ENCODE results near the gene ZNF462.

ZNF462 gene

GRCh38 chr9:107043886-107044285, 180.9 kb downstream of the ZNF462 start:
- Histone ChIP-seq H3K4me3 (ENCODE audit: low read depth in 1 of 2, low read length in 1 of 2) (no peak overlapping the region), H3K9me3 (no peaks in the 10 kb centered on the region), H3K27ac (no peak overlapping the region), H3K36me3 (no peaks in the 10 kb centered on the region), H3K27me3 (no peaks in the 10 kb centered on the region), H3K4me1 (ENCODE audit: control insufficient read depth in 1 of 2, insufficient read depth in 1 of 2, low read depth in 1 of 2, low read length in 1 of 2) (no peaks in the 10 kb centered on the region)
- no peak for TF ChIP-seq CTCF (IDR thresholded peaks at IDR 0.05)

- Histone ChIP-seq H3K4me1 (ENCODE audit: control insufficient read depth in 1 of 2, insufficient read depth in 1 of 2, low read depth in 1 of 2, low read length in 1 of 2) (no peaks in the 10 kb centered on the region), H3K4me3 (ENCODE audit: low read depth in 1 of 2, low read length in 1 of 2) (no peak overlapping the region), H3K27ac (no peak overlapping the region), H3K36me3 (no peaks in the 10 kb centered on the region), H3K9me3 (no peaks in the 10 kb centered on the region), H3K27me3 (no peaks in the 10 kb centered on the region)
- TF ChIP-seq CTCF (IDR thresholded peaks at IDR 0.05) = no peak
These were observed 181.9 kb downstream of the ZNF462 start for GRCh38 chr9:107044872-107045271.

- Histone ChIP-seq H3K27me3 (no peaks in the 10 kb centered on the region), H3K4me3 (ENCODE audit: low read depth in 1 of 2, low read length in 1 of 2) (no peak overlapping the region), H3K9me3 (no peaks in the 10 kb centered on the region), H3K36me3 (no peaks in the 10 kb centered on the region), H3K4me1 (ENCODE audit: control insufficient read depth in 1 of 2, insufficient read depth in 1 of 2, low read depth in 1 of 2, low read length in 1 of 2) (no peaks in the 10 kb centered on the region), H3K27ac (no peak overlapping the region)
- TF ChIP-seq CTCF (IDR thresholded peaks at IDR 0.05) = no peak
These were observed 183.7 kb downstream of the ZNF462 start for GRCh38 chr9:107046692-107047091.

- Histone ChIP-seq H3K9me3 (no peaks in the 10 kb centered on the region), H3K27me3 (no peaks in the 10 kb centered on the region), H3K4me3 (ENCODE audit: low read depth in 1 of 2, low read length in 1 of 2) (no peak overlapping the region), H3K27ac (no peak overlapping the region), H3K36me3 (no peaks in the 10 kb centered on the region), H3K4me1 (ENCODE audit: control insufficient read depth in 1 of 2, insufficient read depth in 1 of 2, low read depth in 1 of 2, low read length in 1 of 2) (no peaks in the 10 kb centered on the region)
- TF ChIP-seq CTCF (IDR thresholded peaks at IDR 0.05) = no peak
These were observed 186.3 kb downstream of the ZNF462 start for GRCh38 chr9:107049046-107049802.

GRCh38 chr9:107049803-107050184, 186.8 kb downstream of the ZNF462 start:
- H3K27ac ChIP-seq = no peak overlapping the region
- no peaks in the 10 kb centered on the region for H3K36me3 ChIP-seq
- H3K9me3 ChIP-seq = no peaks in the 10 kb centered on the region
- TF ChIP-seq CTCF (IDR thresholded peaks at IDR 0.05) = no peak
- H3K27me3 ChIP-seq = no peaks in the 10 kb centered on the region
- no peaks in the 10 kb centered on the region for H3K4me1 ChIP-seq (ENCODE audit: control insufficient read depth in 1 of 2, insufficient read depth in 1 of 2, low read depth in 1 of 2, low read length in 1 of 2)
- H3K4me3 ChIP-seq (ENCODE audit: low read depth in 1 of 2, low read length in 1 of 2) = no peak overlapping the region
